GM10847 (cell line): ENCODE data around the gene CNNM3.

Source experiments
- POLR2A ChIP-seq: IDR thresholded peaks from 2 replicates; pipeline ENCODE4 v1.6.1; 2011; ENCODE audit not compliant: insufficient read length; ENCODE audit errors: extremely low read depth

Gene CNNM3

DNA sequence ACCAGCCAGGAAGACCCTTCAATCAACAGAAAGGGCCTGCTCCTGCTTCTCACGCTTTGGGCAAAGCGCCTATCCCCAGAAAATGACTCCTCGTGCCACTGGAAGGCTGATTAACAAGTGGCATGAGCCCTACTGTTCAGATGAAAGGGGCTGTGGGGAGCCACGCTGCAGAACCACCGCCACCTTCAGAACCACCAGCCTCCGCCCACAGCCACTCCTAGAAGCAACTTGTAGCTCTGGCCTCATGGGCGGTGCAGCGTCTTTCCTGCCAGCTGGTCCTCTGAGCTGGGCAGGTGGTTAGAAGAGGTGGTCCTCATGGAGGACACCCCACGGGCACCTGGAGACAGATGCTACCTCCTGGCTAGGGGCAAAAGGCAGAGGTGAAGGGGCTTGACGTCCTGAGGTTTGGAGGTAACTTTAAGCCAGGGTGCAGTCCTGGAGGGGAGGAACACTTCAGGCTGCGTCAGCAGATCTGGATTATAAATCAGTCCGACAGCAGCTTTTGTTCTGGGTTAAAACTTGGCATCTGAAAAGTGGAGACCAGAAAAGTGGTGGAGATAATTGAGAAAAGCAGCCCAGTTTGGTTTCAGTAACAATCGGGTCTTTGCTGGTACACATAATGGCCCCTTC, 54.7 kb downstream of the CNNM3 start:
- no peak for TF ChIP-seq POLR2A

DNA sequence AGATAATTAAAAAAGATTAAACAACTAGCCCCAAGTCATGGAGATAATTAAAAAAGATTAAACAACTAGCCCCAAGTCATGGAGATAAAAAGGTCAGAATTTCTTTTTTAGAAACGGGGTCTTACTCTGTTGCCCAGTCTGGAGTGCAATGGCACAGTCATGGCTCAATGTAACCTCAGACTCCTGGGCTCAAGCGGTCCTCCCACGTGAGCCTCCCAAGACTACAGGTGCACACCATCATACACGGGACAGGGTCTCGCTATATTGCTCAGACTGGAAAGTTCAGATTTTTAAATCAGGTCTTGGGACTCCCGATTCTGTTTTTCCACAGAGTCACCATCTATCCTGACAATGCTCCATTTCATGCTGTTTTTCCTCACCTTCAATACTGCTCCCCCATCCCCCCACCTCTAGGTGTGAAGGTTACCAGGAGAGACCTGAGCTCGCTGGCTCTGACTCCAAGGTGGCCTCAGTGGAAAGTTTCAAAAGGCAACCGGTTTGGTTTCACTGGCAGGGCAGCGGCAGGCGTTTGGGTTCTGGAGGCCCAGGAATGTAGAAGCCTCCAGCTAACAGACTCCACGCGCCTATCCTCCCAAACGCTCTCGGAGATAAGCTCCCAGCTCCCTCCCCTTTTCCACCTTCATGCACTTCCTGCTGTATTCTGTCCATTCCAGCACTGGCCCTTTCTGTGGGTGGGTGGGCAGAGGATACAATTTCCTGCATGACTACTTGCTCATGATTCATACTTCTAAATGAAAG, 56.7 kb downstream of the CNNM3 start:
- no peak for TF ChIP-seq POLR2A

DNA sequence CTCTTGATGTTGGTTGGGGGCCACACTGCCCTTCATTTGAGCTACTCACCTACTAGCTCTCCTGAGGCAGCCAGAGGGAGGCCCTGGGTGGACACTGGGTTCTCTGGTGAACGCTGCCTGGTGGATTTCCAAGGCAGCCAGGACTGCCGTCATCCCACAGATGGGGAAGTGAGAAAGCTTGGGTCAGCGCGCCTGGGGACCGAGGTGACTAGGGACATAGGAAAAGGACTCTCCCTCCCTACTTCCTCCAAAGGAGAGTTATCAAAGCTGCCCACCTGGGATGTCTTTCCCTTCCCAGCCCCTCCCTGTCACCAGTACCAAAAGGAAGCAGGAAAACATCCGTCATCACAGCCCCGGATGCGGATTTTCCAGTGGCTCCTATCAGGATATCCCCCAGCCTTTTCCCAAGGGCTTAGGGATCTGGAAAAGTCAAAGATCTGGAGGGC, 57.6 kb downstream of the CNNM3 start:
- no peak for TF ChIP-seq POLR2A

DNA sequence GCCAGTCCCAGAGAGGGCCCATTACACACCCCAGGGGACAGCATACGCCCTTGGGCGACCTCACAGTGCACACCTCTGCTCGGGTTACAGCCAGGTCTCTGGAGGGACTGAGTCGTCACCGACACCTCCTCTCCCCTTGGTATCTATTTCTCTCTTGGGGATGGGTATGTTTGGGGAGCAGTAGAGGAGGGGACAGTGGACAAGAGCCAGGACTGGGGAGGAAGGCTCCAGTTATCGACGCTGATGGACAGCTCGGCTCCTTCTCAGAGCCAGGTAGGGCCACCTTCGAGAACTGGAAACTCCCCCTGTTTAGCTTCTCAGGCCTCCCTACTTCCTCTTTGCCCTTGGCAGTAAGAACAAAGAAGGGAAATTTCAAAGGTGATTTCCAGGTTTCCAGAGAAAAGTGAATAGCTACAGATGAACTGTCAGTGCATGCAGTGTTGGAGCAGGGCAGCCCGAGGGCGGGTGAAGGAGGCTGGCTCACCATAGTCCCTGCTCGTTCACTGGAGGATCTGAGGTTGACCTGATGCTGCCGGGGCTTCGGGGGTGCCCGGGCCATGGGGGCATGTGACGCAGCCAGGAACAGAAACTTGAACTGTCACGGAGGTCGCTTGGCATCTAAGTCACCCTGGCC, 58.2 kb downstream of the CNNM3 start:
- TF ChIP-seq POLR2A = no peak

DNA sequence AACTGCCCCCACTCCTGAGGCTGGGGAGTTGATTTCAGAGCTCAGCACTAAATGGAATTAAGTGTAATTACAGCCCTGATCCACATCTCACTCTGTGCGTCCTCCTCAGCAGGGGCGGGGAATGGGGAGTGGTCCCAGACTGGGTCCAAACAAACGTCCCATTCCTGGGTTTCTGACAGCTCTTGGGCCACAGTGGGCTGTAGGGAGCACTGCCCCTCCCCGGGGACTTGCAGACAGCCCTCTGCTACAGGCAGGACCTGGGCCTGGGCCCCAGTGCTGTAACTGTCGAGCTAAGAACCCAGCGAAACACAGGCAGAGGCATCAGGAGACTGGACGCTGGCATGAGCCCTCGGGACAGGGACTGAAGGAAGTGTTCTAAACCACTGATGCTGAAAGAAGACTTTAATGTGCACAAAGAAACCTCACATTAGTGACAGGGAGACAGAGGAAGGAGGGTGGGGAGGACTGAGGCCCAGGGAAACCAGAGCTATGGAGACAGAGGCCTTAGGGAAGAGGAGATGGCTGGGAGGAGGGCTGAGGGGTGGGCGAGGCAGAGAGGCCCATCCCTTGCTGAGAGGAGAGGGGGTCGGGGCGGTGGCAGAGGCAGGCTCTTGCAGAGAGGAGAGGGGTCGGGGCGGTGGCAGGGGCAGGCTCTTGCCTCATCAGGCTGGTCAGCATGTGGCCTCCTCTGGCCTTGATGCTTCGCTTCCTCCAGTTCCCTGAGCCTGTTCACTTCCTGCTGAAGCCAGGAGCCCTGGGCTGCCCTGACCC, 59.6 kb downstream of the CNNM3 start:
- TF ChIP-seq POLR2A = no peak

DNA sequence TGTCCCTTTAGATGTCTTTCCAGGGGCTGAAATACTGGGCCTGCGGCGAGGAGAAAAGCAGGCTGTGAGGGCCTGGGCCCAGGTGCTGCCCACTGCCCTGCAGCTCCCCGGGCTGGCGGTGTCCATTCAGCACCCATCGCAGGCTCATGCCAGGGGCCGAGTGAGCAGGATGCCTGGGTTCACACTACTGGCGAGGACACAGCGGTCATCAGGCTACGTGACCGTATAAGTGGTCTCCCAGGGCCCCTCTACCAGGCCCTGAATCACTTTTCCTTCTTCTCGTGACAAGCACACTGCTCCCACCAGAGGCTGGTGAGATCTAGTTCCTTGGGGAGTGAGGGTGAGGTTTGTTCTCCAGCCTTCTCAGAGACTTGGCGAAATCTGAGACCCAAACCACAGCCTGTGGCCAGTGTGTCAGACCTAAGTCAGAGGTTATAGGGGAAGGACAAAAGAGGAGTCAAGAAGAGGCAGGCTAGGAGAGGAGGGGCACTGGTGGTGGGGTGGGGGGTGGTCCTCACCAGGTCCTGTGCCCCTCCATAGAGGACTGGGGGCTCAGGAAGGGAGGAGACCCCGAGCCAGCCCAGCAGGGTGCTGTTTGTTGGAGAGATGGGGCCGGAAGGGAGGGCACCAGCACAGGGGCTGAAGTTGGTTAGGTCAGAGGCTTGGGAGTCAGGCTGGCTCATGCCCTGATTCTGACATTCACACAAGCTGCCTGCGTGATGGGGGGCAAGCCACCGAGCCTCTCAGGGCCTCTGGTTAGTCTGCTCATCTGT, 60.4 kb downstream of the CNNM3 start:
- TF ChIP-seq POLR2A = no peak

DNA sequence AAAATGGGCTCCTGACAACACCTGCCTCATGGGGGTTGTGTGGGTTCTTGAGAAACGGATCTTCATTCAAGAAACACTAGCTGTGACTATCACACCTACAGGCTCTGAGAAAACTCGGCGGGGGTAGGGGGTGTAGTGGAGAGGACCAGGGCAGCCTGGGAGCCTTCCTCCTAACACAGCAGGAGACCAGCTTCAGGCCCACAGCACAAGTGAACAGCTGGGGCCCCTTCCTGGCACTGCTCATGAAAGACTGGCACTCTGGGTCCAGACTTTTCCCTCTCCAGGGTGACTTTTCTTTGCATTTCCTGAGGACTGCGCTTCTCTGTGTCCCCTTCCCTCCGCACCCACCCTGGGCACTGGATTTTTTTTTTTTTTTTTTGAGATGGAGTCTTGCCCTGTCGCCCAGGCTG, 61.0 kb downstream of the CNNM3 start:
- no peak for TF ChIP-seq POLR2A

DNA sequence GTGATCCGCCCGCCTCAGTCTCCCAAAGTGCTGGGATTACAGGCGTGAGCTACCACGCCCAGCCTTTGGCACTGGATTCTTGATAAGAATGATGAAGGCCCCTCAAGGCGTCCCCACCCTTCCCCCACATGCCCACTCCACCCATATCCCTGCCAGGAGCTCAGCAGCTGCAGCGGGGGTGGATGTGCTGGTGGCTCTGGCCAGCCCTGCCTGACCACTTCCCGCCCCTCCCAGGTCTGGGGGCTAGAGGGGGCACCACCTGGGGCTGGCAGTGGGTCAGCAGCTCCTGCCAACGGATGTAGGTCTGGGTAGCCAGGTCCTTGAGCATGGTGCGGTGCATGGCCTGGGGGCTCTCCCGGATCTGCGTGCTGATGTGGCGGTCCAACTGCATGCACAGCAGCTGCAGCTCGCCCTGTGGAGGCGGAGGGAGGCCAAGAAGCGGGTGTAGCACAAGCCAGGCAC, 61.6 kb downstream of the CNNM3 start:
- no peak for TF ChIP-seq POLR2A

DNA sequence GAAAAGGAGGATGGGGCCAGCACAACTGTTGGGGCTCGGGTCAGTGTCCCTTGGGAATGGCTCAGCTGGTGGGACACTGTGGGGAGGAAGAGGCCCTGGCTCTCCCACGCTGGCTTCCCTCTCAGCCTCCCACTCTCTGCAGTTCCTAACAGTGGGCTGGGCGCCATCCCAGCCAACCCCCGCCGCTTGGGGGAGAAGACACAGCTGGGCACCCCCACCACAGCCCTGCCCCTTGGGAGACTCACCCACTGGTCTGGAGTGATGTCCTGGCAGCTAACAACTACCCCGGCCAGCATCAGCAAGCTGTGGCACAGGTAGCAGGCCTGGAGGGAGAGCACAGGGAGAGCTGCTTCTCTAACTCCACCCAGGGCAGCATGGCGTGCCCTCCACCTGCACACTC, 62.1 kb downstream of the CNNM3 start:
- no peak for TF ChIP-seq POLR2A

DNA sequence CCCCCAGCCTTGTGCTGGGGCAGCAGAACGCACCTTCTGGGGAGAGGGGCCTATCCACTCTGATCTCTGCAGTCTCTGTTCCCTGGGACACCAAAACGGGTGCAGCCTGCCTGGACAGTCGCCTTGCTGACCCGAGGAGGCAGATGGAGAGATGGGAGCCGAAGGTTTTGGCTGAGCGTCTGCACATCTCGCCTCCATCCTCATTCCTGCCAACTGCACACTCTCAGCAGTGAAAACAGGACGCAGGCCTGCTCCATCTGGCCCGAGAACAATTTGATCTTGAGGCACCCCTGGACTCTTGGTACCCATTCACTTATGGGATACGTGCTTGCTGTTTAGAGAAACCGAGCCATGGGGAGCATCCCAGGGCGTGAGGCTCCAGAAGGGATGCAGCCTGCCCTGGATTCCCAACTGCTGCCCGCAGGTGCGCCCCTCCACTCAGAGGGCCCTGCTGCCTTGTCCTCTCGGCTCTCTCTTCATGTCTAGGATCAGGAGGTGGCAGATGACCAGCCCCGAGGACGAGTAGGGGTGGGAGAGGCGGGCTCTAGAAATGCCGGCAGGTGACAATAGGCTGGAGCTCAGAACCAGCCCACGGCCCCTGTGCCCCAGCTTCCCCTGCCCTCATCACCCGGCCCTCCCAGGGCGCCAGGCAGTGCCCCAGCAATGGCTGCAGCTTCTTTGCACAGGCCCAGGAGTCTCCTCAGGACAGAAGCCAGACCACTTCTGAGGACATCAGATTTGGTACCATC, 62.9 kb downstream of the CNNM3 start:
- TF ChIP-seq POLR2A = no peak

DNA sequence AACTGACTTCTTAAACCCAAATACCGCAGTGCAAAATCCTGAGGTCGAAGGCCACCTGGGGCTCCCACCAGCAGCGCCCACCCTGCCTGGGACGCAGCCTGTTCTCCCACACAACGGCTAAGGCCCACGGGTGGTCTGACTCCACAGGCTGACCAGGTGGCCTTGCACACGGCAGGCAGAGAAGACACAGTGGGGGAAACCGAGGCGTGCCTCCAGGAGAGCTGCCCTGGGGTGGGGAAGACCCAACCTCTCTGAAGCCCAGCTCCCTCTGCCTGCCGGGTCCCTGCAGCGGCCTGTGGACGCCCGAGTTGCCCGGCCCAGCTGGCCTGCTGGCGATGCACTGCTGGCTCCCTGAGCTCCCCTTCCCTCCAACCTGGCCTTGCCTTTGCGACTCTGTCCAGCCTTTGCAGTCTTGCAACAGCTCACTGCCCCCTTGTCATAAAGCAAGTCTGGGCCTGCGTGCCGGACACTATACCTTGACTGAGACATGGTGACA, 63.5 kb downstream of the CNNM3 start:
- TF ChIP-seq POLR2A = no peak

DNA sequence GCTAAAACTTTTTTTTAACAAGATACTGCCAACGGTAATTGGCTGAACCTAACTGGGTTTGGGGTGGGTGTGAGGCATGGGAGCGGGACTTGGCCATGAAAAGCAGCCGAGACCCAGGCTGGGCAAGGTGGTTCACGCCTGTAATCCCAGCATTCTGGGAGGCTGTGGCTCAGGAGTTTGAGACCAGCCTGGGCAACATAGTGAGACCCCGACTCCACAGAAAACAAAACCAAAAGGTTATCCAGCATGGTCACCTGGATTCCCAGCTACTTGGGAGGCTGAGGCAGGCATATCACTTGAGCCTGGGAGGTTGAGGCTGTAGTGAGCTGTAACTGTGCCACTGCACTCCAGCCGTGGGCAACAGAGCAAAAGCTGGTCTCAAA, 64.8 kb downstream of the CNNM3 start:
- no peak for TF ChIP-seq POLR2A

DNA sequence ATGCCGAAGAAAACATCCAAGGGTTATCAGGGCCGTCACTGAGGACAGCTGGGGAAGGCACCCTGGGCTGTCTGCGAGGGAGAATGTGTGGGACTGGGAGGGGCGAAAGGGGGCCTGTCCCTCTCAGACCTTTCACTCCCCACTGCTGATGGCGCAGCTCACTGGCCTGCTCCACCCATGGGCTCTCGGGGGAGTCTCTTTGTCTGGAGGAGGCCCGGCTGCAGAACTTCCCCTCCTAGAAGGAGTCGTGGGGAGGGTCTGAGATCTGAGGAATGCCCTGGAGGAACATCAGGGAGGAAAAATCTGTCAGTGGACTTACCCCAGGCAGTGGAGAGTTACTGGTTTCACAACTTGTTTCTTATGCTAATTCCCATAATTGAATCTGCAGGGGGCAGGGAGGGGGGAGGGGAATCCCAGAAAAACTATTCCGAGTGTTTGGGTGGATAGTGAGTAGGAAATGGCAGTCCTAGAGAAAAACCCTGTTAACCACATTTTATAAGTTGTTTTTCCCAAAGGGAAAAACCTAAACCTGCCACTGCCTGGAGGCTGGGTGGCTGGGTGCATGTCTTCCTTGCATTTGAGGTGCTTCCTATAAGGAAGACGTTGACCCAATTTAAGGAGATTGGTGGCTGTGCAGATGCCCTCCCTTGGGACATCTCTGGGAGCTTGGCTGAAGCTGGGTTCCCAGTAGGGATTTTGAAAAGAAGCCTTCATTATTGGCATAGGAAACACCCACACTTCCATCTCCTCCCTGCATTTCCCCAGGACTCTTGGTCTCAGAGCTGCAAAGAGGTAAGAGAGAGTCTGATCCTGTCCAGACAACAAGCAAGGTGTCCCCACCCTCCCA, 65.5 kb downstream of the CNNM3 start:
- TF ChIP-seq POLR2A = no peak

DNA sequence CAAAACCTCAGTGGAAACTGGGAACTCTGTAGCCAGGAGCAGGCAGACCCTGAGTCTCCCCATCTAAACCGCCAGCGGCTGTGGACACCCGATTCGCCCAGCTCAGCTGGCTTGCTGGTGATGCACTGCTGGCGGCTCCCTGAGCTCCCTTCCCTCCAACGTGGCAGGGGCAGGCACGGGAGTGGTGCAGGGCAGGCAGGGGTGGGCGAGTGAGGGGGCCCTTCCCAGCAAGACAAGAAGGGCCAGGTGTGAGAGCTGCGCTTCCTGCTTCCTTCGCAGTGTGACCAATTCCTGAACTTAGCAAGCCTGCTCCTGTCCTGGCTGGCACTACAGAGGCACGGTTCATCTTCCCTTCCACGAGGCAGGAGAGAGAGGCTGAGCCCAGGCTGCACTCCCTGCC, 66.2 kb downstream of the CNNM3 start:
- no peak for TF ChIP-seq POLR2A
